Activated CD4-positive, alpha-beta T cell treated with anti-CD3 and anti-CD28 coated beads, Interleukin-2, Interleukin-4, amounts not matched to agents 100 ng/mL and 50 ng/mL, durations not matched to agents 16 hours and 8 hours (primary cell): Measurements from ENCODE around the gene RANGAP1.

Experiments used
- DNase-seq: peaks from one replicate; pipeline ENCODE4 v3.0.0-alpha.2; 2020; ENCODE audit warnings: low spot score

Gene RANGAP1

GRCh38 chr22:41197038-41197972 is 88.7 kb downstream of the RANGAP1 start:
- DNase-seq: peak; percentile 70
